Iris pigment epithelial cell (primary cell): ENCODE results near the gene SMYD3.

Experiments
- DNase-seq: peaks from one replicate; pipeline ENCODE4 v3.0.0-alpha.2; 2011; ENCODE audit warnings: low read depth

SMYD3 gene

DNA sequence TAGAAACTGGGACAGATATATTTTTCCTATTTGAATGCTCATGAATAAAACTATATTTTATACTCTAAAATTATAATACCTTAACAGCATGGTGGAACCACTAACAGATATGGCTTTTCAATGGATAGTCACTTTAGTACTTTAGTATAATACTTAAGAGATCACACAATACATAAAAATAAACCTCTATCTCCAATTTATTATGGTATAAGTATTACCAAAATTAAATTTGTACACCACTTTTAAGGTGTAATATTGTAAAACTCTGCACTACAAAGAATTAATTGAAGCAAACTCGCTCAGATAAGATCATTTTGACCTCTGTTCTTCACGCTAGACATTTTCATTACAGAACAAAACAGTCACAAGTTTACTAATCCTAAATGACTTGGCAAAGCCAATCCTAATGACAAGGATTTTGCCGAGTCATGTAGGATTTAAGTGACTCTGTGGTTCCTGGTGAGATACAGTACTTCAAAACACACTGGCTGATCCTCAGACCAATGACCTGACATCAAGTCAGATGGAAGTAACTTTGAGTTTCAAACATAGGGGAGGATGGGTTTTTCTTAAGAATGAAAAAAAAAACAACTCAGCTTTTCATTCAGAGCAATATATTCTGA is 200.6 kb downstream of the SMYD3 start:
- no peak for DNase-seq

DNA sequence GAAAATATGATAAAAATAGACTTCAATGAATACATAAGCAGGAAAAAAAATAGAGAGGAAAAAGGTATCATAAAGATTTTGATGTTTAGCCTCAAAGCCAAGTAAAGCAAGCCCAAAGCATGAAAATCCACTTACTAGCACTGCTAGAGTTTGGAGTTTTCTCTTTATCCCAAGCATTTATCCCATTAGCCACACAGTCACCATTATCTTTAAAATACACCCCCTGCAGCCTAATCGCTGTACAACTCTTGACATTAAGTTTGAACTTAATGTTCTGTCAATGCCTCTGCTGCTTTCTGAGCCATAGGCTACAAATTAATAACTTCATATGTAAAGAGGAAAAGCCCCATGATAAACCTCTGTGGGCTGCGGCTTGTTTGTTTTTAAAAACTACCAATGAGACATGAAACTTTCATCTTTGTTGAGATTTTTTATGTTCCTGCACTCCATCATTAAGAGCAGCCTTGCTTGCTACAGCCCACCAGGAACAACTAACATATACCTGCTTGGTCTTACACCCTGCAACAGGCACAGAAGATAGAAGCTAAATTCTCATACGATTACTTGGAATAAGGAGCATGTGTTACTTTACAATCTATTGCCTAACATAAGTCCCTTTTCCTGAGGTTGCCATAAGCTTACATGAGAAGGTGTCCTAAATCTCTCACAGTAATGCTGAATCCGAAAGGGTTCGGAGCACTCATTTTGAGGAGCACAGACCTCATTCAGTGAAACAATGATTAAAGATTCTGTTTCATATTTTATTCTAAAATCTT is 202.4 kb downstream of the SMYD3 start:
- DNase-seq: no peak

DNA sequence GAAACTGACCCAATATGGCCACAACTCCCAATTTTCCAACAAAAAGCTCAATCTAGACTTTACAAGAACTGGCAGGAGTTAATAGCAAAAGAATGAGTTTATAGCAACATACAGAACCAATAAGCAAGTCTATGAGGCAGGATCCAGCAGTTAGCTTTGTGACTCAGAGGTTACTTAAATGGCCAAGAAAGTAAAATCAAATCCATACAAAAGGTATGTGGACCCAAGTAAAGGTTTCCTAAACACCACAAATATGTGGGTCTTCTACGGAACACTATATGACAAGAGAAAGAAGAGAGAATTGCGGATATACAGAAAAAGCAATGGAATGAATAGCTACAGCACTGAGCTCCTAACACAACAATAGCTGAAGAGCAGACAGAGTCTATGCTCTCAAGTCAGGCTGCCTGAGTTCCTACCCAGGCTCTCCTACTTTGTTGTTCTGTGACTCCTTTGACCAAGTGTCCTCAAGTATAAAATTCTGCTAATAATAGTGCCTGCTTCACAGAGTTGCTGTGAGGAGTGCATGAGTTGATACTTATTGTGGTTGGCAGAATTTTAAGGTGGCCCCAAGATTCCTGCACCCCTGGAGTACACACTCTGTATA is 204.3 kb downstream of the SMYD3 start:
- peak; percentile 42 for DNase-seq

DNA sequence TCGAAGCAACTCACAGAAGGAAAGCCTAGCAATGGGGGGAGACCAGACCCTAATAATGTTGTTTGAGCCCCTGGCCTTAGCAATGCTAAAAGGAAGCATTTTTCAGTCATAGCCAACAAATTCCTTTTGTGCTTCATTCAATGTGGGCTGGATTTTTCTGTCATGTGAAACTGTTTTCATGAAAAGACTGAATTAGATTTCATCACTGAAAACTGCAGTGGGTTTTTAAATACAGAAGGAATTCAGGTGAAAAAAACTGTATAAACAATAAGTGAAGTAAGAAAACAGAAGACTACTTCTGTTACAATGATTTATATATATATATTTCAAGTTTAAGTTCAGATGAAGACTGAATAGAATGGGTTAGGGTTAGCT is 204.8 kb downstream of the SMYD3 start:
- peak; percentile 58 for DNase-seq

DNA sequence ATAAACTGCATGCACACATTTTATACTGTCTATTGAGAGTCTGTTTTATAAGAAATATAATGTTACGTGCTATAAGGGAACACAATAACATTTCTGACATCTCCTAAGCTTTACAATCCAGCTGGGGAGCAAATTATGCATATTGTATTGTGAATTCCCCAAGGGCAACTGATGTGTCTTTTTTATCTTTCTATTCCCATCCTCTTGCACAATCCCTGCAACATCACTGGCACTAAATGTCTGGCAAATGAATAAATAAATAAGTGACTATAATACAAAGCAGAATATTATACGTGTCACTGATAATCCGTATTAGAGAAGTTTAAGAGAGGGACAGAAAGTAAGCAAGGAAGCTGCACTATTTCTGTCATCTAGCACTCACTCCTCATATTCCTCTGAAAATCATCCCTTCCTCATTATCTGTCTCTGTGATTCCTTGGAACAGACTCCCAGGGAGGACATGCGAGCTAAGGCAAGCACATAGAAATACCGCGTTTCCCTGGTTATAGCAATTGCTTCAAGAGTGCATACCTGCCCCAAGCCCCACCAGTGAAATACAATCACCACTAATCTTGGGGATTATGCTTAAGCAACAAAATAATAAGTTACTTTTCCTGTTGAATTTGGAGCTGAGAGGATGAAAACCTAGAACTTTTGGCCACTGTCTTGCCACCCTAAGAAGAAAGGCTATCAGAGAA is 205.4 kb downstream of the SMYD3 start:
- DNase-seq: peak; percentile 36

DNA sequence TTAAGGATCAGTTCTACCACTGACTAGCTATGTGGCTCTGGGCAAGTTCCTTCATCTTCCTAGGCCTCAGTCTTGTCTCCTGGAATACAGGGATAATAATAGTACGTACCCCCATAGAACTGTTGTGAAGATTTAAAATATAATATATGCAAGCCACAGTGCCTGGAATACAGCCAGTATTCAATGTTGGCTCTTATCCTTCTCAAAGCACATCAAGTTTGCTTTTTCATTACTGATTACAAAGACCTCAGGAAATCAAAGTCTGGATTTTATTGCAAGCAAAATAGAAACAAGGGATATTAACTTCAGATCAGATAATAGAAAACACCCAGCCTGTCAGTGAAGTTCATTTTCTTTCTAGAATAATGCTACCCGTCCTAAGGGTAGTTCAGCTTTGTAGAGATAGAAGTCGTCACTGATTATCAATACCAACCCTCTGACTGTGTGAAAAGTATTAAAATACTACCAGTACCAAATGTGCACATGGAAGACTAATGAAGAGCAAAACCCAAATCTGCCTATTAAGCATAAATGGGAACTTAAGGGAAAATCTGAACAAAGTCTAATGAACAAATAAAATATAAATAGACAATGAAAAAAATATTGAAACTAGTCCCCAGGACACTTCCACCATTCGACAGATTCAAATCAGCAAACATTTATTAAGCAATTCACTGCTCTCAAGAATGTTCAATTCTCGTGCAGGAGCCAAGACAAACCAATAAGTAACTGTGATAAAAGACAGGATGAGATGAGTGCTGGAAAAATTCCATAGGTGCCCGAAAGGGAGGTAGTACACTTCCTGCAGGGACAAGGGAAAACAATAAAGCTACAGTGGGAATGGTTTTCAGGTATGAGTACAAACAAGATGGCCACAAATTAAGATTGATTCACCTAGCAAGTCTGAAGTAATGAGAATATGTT is 206.2 kb downstream of the SMYD3 start:
- no peak for DNase-seq

DNA sequence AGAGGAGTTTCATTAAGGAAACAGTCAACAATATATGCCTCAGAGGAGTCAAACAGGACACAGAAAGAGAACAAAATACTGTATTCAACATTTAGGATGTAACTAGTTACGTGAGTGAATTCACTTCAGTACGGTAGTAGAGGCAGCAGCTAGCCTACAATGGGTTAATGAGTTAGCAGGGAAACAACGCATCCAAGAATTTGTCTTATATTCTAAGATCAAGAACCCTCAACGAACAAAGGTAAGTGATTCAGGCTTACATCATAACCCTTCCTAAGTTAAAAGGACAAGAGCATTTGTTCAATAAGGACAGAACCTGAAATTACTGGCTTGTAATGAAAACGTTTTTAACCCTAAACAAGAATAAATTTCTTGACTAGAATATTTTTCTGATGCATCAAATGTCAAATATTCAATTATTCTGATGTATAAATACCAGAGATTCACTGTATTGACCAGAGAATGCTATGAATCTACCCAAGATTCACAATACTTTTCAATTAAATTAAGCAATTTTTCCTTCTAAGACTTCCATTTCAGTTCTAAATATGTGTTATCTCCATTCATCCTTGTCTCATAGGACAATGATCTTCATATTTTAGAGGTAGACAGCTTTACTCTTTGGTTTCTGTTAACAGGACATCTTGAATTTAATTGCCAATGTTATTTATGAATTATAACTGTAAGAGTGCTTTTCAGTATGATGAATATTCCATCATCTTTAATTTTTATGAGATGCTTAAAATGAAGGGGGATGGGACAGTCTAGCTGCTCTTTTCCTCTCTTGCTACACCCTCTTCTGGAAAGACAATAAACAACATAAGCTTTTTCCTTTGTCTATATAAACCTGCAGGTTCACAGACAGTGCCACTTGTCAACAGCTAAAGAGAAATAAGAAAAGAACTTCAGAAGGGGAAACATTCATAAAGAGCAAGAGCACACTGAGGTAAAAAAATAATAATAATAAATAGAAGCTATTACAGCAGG is 209.5 kb downstream of the SMYD3 start:
- peak; percentile 24 for DNase-seq

DNA sequence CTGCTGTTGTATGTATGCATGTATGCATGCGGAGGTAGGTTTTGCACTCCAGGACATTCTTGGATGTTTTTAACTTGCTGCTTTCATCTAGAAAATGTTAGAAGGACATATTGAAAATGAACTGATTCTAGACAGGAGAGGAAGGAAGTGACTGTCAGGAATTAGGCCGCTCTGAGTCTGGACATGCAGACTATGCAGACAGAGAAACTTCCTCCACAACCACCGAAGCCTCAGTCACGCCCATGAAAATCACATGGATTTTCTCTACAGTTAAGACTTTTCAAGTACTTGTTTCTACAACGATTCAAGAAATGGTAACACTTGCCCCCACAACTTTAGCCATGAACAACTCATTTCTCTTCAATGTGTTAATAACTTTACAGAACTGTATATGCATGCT is 211.1 kb downstream of the SMYD3 start:
- DNase-seq: peak; percentile 57

DNA sequence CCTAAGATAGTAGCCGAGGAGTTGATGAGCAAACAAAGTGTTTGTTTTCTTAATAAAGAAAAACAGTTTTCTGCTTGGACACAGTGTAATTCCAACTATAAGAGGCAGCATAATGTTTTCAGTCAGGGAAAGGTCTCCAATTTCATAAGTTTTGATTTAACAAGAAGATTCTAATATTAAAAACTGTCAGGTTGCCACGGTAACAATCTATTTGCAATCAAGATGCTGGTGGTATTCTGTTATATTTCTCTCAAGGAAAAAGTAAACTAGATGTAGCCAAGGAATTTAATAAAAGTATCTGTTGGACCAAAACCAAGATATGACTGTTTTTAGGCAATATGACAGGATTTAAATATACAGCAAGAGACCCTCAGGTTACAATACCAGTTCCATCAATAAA is 211.7 kb downstream of the SMYD3 start:
- DNase-seq: no peak

DNA sequence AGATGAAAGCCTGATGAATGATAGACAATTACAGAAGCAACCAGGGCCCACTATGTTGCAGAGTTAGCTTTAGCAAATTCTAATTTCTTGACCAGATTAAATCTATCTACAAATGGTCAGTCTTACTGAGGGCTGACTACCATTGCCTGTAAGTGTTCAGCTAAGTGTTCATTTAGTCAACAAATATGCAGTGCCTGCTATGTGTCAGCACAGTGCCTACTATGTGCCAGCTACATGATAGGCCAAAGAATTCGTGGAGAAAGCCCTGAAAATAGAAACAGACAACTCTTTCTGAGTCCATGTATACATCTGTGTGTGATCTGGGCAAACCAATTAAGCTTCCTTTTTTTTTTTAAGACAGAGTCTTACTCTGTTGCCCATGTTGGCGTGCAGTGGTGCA is 212.8 kb downstream of the SMYD3 start:
- DNase-seq: no peak

DNA sequence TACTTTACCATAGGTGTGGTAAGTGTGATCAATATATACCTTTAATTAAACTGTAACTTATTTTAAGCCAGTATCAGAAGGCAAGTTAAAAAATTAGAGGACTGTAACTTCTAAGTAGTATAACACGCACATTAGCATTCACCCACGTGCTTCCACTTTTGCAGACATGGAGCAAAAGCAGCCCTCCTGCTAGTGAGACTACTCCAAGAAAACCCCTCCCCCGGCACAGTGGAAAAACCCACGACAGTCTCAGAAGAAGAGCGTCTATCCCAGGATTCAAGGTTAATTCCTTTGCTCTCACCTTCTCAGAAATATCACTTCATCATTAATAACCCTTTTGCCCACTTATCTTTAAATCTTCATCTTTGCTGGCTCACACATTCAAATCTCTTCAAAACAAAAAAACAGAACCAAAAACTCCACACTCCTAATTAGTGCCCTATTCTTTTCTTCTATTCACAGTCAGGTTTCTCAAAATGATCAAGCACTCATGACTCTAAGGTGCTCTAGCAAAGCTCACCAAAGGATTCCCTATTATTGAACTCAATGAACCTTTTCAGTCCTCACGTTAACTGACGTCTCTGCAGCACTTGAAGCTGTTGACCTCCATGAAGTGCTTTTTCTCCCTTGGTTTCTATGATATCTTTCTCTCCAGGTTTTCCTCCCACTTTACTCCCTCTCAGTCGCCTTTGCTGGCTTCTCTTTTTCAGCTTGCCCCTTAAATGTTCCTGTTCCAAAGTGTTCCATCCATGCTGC is 213.5 kb downstream of the SMYD3 start:
- DNase-seq: no peak

DNA sequence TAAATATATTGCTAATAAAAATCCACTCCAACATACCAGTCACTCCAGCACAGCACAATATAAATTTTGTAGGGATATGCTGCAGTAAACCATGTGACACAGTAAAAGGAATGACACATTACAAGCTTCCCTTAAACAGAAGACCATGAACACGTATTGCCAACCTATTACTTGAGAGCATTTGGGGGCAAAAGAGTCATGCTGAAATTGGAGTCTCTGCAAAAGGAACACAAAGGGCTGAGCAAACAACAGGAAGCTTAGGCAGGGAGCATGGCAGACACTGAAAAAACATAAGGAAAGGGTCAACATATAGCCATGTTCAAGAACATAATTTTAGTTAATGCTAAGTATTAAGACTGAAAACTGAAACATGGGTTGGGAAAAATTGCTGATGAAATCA is 214.5 kb downstream of the SMYD3 start:
- no peak for DNase-seq

DNA sequence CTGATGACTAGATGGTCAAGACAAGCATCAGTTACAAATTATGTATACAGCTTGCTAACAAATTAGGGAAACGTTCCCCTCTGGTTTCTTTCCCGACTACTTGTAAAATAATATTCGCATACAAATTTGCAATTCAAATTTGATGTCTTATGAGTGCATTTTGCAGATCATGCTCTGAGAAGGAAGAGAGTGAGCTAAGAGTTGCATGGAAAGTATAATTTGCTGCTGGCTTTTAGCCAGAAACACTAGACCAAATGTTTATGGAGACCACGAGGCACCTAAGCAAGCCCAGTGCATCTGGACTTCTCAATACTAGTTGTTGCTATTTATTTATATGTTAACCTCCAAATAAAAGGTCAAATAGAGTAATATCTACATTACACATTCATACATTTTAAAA is 216.0 kb downstream of the SMYD3 start:
- DNase-seq: no peak

DNA sequence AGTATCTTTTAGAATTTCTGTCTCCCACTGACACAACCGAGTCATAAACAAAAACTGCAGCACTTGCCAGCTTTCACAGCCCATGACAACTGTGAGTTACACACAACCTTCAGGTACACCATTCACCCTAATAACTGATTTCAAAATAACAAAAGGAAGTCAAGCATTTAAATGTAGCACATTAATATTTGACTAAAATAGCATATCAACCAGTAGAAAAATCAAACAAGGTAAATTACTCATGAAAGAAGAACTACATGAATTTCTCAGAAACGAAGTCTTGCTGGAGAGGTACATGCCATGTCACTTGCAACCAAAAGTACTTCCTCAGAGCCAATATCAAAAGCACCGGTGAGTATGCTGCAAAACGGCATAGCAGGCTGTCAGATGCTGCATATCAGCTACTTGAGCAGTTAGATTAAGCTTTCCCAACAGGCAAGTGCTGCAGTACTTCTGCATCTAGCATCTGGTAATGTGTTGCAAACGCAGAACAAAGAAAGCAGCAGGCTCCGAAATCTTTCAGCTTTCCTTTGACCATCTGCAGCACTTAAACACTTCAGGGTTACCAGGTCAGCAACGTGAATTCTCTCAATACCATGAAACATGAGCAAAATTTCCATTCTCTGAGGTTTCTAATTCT is 223.2 kb downstream of the SMYD3 start:
- no peak for DNase-seq

DNA sequence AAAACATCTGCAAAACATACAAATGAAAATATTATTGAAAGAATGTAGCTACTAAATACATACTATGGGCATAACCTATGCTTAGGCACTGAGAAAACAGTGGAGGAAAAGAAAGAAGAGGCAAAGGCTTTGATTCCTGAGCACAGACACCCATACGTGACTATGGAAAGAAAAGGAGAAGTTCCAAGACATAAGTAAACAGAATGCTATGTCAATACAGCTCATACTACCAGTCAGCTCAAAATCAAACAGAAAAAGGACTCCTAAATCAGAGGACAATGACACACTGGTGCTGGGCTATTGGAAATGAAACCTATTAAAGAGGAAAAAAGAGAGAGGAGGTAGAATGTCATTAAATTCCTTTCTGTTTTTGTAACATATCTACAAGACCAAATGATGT is 225.4 kb downstream of the SMYD3 start:
- DNase-seq: no peak

DNA sequence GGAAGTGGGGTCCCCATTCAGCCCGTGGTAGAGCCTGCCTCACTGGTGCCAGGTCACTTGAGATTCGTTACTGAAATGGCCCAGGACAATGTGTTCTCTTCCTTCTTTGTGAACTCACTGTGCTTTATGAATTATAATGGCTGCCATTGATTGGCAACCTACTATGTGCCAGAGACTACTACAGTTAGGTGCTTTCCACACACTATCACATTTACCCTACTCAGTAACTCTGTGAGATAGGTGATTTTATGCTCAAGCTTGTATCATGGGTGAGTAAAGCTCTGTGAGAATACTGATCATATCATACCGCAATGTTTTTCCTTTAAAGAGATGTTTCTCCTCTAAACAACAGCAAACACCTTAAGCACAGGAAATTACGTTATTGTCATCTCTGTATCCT is 225.9 kb downstream of the SMYD3 start:
- DNase-seq: no peak

DNA sequence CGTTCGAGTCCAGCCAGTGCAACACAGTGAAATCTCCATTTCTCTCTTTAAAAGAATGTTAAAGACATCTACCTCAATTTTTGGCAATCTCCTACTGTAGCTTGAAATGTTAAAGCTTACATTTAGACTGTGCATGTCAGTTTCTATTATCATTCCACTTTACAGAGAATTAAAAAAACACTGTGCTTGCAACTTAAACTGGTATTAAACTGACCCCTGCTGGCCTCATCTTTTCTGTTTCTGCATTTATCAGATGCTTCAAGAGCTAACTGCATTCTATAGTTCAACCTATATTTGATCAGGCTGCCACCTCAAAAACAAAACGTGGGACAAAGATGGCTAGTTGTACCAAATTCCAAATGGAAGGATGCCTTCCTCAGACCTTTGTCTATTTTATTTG is 226.5 kb downstream of the SMYD3 start:
- peak; percentile 32 for DNase-seq

DNA sequence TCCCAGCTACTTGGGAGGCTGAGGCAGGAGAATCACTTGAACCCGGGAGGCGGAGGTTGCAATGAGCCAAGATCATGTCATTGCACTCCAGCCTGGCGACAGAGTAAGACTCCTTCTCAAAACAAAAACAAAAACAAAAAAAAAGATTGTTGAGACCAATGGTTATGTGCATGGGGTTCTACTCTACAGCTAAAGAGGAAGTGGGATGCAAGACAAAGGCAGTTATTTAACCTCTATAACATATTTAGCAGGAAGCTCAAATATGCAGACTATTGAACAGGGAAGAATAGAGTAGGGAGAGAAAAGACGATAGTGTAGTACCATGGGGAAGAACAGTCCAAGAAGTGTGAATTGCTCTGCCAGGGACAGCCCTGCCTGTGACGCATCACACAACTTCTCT is 227.7 kb downstream of the SMYD3 start:
- no peak for DNase-seq

DNA sequence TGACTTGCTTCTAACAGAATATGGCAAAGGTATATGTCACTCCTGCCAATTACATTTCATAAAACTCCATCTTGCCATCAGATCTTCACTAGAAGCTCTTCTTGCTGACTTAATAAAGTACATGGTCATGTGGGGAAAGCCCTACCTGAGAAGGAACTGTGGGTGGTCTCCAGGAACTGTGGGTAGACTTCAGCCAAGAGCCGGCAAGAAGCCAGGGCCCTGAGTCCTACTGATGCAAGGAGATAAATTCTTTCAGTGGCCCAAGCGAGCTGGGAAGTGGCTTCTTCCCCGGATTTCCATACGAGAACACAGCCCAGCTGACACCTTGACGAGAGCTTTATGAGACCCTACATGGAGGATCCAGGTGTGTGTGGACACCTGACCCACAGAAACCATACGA is 228.7 kb downstream of the SMYD3 start:
- no peak for DNase-seq
